Measurements from ENCODE around the gene PANX3.
A peak's percentile ranks its signal among the peaks of the same experiment; 100 is the strongest.
"Not testable (repeated sequence)": the region's sequence is repeated elsewhere in the genome, so short reads cannot be mapped to it uniquely, and the experiment has no call there.

The PANX3 gene

GRCh38 chr11:124611064-124611463, at the start of gene PANX3:
TSS of gene PANX3 (plus strand) at chr11:124611428. CDS start at chr11:124611557, 129 bp downstream.
- DNase-seq (ENCODE audit: low spot score) = no peak

- no peak for DNase-seq (ENCODE audit: low spot score)
Measured at GRCh38 chr11:124569697-124570096, 41.5 kb upstream of the PANX3 start, which contains the start of gene OR8A1. TSS of gene OR8A1 (plus strand) at chr11:124569997. CDS start at chr11:124570120, 123 bp downstream.

- no peak for DNase-seq (ENCODE audit: low spot score)
Measured at GRCh38 chr11:124570160-124570559, 41.1 kb upstream of the PANX3 start.

- DNase-seq (ENCODE audit: low spot score) = no peak
Measured at GRCh38 chr11:124577716-124578427, 33.4 kb upstream of the PANX3 start.

GRCh38 chr11:124578761-124579160, 32.5 kb upstream of the PANX3 start:
- DNase-seq (ENCODE audit: low spot score) = no peak

GRCh38 chr11:124581817-124582216, 29.4 kb upstream of the PANX3 start:
- DNase-seq (ENCODE audit: low spot score) = no peak

GRCh38 chr11:124582565-124582964, 28.7 kb upstream of the PANX3 start:
- DNase-seq (ENCODE audit: low spot score) = no peak

- no peak for DNase-seq (ENCODE audit: low spot score)
Measured at GRCh38 chr11:124583781-124584180, 27.4 kb upstream of the PANX3 start.

GRCh38 chr11:124584681-124585372, 26.4 kb upstream of the PANX3 start:
- no peak for DNase-seq (ENCODE audit: low spot score)

- DNase-seq (ENCODE audit: low spot score) = peak; percentile 44
Measured at GRCh38 chr11:124586238-124586860, 24.9 kb upstream of the PANX3 start.

GRCh38 chr11:124591430-124591829, 19.8 kb upstream of the PANX3 start:
- no peak for DNase-seq (ENCODE audit: low spot score)

- DNase-seq (ENCODE audit: low spot score) = no peak
Measured at GRCh38 chr11:124592627-124593026, 18.6 kb upstream of the PANX3 start.

GRCh38 chr11:124595302-124595701, 15.9 kb upstream of the PANX3 start:
- DNase-seq (ENCODE audit: low spot score) = no peak

GRCh38 chr11:124597626-124598025, 13.6 kb upstream of the PANX3 start:
- no peak for DNase-seq (ENCODE audit: low spot score)

GRCh38 chr11:124600621-124601320, 10.5 kb upstream of the PANX3 start:
- no peak for DNase-seq (ENCODE audit: low spot score)

GRCh38 chr11:124602193-124602592, 9.0 kb upstream of the PANX3 start:
- no peak for DNase-seq (ENCODE audit: low spot score)

- not testable (repeated sequence) for DNase-seq (ENCODE audit: low spot score)
Measured at GRCh38 chr11:124602723-124603122, 8.5 kb upstream of the PANX3 start.

GRCh38 chr11:124605719-124606118, 5.5 kb upstream of the PANX3 start:
- no peak for DNase-seq (ENCODE audit: low spot score)

- no peak for DNase-seq (ENCODE audit: low spot score)
Measured at GRCh38 chr11:124608147-124608546, 3.1 kb upstream of the PANX3 start.

- no peak for DNase-seq (ENCODE audit: low spot score)
Measured at GRCh38 chr11:124610295-124610694, 933 bp upstream of the PANX3 start.

GRCh38 chr11:124612045-124612444, 817 bp downstream of the PANX3 start:
- no peak for DNase-seq (ENCODE audit: low spot score)

- no peak for DNase-seq (ENCODE audit: low spot score)
Measured at GRCh38 chr11:124612567-124613246, 1.5 kb downstream of the PANX3 start.
